GM20000 (cell line): ENCODE results near the gene ZFAND2B.
"Not testable (repeated sequence)": the region's sequence is repeated elsewhere in the genome, so short reads cannot be mapped to it uniquely, and the experiment has no call there.

Experiments used
- DNase-seq: peaks from one replicate; pipeline ENCODE4 v3.0.0; 2012; ENCODE audit warnings: low spot score
- CTCF ChIP-seq: IDR thresholded peaks from 2 replicates; pipeline ENCODE4 v1.5.1; 2012; ENCODE audit warnings: mild to moderate bottlenecking, control low read depth; ENCODE audit errors: extremely low read depth, missing control alignments

ZFAND2B gene

GRCh38 chr2:219253753-219254589, 47.4 kb downstream of the ZFAND2B start, which contains the start of gene TUBA4A:
TSS of gene TUBA4A (minus strand) at chr2:219253918. CDS start at chr2:219253858, 60 bp downstream.
- DNase-seq = peak; percentile 97
- no peak for TF ChIP-seq CTCF

DNA sequence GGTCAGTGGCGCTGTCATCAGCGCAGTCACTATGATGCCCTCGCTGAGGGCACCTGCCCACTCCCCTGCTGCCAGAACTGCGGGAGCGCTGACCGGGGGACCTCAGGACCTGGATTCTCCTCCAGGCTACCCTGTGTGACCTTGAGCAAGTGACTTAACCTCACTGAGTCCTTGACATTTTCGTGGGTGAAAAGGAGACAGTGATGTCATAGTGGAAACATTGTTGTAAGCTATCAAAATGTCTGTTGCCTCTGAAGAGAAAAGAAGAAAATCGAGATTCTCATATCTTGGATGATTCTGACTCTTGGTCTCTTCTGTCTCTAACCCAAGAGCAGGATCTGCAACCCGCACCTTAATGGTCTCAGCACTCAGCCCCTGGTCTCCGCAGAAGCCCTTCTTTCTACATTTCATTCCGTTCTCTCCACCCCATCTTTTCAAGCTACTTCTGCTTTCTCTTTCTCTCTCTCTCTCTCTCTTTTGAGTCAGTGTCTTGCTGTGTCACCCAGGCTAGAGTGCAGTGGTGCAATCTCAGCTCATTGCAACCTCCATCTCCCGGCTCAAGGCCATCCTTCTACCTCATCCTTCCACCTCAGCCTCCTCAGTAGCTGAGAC, 48.1 kb downstream of the ZFAND2B start:
- no peak for TF ChIP-seq CTCF
- peak; percentile 55 for DNase-seq

DNA sequence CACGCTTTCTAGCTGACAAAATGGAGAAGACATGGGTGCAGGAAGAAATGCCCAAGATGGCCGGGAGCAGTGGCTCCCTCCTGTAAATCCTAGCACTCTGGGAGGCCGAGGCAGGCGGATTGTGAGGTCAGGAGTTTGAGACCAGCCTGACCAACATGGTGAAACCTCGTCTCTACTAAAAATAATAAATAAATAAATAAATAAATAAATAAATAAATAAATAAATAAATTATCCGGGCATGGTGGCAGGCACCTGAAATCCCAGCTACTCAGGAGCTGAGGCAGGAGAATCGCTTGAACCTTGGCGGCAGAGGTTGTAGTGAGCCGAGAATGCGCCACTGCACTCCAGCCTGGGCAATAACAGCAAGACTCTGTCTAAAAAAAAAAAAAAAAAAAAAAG, 52.4 kb downstream of the ZFAND2B start:
- not testable (repeated sequence) for DNase-seq
